ENCODE data around the gene RBM15.

DNA sequence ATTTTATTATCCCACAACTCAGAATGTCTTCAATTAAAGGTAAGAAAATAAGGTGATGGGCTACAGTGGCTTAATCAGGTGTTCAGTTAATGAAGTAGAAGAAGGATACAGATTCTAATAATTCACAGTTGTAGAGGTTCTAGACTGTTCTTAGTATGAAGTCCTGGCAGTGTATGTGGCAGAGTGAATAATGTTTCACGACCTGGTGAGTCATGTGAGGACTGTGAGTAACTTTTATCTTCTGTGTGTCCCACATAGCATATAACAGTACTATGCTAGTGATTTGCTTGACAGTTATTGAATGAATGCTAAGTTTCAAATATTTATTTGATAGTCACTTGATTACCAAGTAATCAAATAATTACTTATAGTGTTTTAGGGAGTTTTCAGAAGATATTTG lies 31.6 kb downstream of the RBM15 start:
- TF ChIP-seq POLR2AphosphoS5 (IDR thresholded peaks at IDR 0.05), result no peak
- TF ChIP-seq, protein P1, sequence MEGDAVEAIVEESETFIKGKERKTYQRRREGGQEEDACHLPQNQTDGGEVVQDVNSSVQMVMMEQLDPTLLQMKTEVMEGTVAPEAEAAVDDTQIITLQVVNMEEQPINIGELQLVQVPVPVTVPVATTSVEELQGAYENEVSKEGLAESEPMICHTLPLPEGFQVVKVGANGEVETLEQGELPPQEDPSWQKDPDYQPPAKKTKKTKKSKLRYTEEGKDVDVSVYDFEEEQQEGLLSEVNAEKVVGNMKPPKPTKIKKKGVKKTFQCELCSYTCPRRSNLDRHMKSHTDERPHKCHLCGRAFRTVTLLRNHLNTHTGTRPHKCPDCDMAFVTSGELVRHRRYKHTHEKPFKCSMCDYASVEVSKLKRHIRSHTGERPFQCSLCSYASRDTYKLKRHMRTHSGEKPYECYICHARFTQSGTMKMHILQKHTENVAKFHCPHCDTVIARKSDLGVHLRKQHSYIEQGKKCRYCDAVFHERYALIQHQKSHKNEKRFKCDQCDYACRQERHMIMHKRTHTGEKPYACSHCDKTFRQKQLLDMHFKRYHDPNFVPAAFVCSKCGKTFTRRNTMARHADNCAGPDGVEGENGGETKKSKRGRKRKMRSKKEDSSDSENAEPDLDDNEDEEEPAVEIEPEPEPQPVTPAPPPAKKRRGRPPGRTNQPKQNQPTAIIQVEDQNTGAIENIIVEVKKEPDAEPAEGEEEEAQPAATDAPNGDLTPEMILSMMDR (IDR thresholded peaks at IDR 0.05), result no peak

Measured in transverse colon (tissue), 4 donors.